ENCODE measurements around the gene TMTC3.

DNA sequence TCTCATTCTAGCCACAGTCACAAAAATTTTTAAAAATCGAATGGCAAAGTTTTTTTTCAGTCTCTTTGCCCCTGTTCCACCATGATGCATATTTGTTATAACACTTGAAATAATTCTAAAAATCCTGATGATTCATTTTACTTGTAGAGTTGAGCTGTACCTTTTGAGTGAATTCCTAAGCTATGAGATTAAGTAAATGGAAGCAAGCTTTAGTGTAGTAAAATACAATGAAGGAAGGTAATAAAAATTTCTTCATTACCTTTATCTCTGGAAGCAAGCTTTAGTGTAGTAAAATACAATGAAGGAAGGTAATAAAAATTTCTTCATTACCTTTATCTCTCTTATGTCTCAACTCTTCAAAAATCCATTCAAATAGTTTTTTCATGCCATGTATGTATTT, 46.1 kb downstream of the TMTC3 start:
- TF ChIP-seq, protein P1, sequence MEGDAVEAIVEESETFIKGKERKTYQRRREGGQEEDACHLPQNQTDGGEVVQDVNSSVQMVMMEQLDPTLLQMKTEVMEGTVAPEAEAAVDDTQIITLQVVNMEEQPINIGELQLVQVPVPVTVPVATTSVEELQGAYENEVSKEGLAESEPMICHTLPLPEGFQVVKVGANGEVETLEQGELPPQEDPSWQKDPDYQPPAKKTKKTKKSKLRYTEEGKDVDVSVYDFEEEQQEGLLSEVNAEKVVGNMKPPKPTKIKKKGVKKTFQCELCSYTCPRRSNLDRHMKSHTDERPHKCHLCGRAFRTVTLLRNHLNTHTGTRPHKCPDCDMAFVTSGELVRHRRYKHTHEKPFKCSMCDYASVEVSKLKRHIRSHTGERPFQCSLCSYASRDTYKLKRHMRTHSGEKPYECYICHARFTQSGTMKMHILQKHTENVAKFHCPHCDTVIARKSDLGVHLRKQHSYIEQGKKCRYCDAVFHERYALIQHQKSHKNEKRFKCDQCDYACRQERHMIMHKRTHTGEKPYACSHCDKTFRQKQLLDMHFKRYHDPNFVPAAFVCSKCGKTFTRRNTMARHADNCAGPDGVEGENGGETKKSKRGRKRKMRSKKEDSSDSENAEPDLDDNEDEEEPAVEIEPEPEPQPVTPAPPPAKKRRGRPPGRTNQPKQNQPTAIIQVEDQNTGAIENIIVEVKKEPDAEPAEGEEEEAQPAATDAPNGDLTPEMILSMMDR (IDR thresholded peaks at IDR 0.05): no peak
- TF ChIP-seq RAD21 (IDR thresholded peaks at IDR 0.05; ENCODE audit: low read length): no peak
- TF ChIP-seq GABPA (IDR thresholded peaks at IDR 0.05; ENCODE audit: low read depth): no peak
- no peak for TF ChIP-seq MEF2A (IDR thresholded peaks at IDR 0.05; ENCODE audit: borderline replicate concordance, low read depth)
- TF ChIP-seq SIN3A (IDR thresholded peaks at IDR 0.05; ENCODE audit: borderline replicate concordance, low read depth, low read length): no peak
- TF ChIP-seq TCF12 (IDR thresholded peaks at IDR 0.05): no peak
- TF ChIP-seq POLR2AphosphoS5 (IDR thresholded peaks at IDR 0.05; ENCODE audit: low read depth, low read length): no peak
- no peak for TF ChIP-seq EZH2phosphoT487 (IDR thresholded peaks at IDR 0.05; ENCODE audit: borderline replicate concordance, low read depth)
- TF ChIP-seq TAF1 (IDR thresholded peaks at IDR 0.05; ENCODE audit: borderline replicate concordance, low read depth, low read length): no peak
- TF ChIP-seq JUND (IDR thresholded peaks at IDR 0.05): peak; percentile 31; the same call in 1 of the 2 replicates
- TF ChIP-seq, protein P2, sequence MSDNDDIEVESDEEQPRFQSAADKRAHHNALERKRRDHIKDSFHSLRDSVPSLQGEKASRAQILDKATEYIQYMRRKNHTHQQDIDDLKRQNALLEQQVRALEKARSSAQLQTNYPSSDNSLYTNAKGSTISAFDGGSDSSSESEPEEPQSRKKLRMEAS (IDR thresholded peaks at IDR 0.05; ENCODE audit: low read depth): no peak

All from SK-N-SH (cell line).